Activated CD4-positive, alpha-beta T cell treated with anti-CD3 and anti-CD28 coated beads, Interleukin-10, Interleukin-2, amounts not matched to agents 100 ng/mL and 50 ng/mL, durations not matched to agents 16 hours and 8 hours (primary cell): ENCODE results near the gene CD244.
"Not testable (repeated sequence)": the region's sequence is repeated elsewhere in the genome, so short reads cannot be mapped to it uniquely, and the experiment has no call there.

ENCODE experiments used
- DNase-seq: peaks from one replicate; pipeline ENCODE4 v3.0.0-alpha.2; 2020

The CD244 gene

DNA sequence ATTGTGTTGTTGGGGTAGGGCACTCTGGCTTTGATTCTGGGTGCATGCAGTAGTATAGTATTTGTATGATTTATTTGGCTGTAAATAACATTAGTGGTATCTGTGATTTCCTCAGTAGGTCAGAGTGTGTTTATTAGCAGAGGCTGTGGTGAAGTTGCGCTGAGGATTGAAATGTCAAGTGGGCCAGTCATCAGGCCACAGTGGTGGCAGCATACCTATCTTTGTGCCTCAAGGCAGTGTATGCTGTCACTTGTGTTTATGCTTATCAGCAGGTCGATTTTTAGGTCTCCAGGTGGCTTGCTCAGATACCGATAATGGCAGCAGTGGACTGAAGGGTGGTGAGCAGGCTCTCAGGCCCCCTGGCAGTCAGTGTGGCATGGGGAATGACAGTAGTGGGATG lies 55.4 kb downstream of the CD244 start:
- DNase-seq, result no peak

DNA sequence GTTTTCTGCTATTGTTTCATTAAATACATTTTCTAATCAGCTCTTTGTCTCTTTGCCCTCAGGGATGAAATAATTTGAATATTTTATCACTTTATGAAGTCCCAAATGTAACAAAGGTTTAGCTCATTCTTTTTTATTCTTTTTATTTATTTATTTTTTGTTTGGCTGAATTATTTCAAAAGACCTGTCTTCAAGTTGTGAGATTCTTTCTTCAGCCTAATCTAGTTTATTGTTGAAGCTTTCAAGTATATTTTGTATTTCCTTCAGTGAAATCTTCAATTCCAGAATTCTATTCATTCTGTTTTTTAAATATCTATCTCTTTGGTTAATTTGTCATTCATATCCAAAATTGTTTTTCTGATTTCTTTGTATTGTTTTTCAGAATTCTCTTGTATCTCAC lies 55.9 kb downstream of the CD244 start:
- no peak for DNase-seq

DNA sequence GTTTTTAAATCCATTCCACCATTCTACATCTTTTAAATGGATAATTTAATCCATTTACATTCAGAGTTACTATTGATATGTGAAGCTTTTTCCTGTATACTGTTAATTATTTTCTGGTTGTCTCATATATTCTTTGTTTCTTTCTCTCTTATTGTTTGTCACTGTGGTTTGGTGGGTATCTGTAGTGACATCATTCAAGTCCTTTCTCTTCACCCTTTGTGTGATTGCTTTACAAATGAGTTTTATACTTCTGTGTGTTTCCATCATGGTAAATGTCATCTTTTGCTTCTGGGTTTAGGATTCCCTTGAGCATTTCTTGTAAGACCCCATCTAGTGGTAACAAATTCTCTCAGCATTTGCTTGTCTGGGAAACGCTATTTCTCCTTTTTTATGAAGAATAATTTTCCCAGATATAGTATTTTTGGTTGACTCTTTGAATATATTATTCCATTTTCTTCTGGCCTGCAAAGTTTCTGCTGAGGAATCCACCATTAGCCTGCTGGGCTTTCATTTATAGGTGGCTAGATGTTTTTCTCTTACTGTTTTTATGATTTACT lies 56.5 kb downstream of the CD244 start:
- DNase-seq, result peak; percentile 39

DNA sequence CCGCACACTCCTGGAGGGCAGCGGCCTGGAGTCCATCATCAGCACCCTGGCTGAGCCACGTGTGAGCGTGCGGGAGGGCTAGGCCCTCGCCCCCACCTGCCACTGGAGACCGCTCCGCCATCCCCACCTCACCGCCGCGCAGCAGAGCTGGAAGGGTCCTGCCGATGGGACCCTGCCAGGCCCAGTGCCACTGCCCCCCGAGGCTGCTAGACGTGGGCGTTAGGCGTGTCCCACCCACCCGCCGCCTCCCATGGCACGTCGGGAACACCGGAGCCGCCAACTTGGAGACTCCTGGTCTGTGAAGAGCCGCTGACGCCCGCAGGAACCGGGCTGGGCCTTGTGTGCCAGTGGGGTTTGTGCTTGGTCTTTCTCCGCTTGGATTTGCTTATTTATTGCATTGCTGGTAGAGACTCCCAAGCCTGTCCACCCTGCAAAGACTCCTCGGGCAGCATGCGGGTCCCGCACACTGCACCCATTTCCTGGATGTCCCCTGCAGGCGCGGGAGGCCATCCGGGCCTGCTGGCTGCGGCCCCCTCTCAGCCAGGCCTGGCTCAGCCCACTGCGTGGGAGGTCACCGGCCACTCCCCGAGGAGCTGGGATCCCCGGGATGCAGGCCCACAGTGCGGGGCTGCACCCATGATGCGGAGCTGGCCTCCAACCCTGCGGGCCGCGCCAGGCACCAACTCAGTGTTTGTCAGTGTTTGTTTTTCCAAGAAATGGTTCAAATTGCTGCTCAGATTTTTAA lies 60.7 kb downstream of the CD244 start:
- no peak for DNase-seq

DNA sequence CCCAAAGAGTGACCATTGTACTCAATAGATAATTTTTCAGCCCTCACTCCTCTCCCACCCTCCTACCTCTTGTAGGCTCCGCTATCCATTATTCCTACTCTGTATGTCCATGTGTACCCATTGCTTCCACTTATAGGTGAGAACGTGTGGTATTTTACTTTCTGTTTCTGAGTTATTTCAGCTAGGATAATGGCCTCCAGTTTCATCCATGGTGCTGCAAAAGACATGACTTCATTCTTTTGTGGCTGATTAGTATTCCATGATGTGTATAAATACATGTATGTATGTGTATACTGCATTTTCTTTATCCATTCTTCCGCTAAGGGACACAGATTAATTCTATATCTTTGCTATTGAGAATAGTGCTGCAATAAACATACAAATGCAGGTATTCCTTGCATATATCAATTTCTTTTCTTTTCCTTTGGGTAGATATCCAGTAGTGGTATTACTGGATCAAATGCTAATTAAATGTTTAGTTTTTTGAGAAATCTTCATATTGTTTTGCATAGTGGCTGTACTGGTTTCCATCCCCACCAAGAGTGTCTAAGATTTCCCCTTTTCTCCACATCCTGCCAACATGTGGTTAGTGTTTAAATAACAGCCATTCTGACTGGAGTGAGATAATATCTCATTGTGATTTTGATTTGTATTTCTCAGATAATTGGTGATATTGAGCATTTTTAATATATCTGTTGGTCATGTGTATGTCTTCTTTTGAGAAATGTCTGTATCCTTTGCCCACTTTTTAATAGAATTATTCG lies 61.9 kb downstream of the CD244 start:
- DNase-seq, result peak; percentile 67

DNA sequence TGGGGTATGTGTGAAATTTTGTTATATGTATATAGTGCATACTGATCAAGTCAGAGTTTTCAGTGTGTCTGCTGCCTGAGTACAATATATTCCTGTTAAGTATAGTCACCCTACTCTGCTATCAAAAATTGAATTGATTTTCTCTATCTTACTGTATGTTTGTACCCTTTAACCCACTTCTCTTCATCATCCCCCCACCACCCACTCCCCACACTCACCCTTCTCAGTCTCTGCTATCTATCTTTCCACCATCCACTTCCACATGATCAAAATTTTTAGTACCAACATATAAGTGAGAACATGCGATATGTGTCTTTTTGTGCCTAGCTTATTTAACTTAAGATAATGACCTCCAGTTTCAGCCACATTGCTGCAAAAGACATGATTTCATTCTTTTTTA lies 62.5 kb downstream of the CD244 start:
- no peak for DNase-seq

DNA sequence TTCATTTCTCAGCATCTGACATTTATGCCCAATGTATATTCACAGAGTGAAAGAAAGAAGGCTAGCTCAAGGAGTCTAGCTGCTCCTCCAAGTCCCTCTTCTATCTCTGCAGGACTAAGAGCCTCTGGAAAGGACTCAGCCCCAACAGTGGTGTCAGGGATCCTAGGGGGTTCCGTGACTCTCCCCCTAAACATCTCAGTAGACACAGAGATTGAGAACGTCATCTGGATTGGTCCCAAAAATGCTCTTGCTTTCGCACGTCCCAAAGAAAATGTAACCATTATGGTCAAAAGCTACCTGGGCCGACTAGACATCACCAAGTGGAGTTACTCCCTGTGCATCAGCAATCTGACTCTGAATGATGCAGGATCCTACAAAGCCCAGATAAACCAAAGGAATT lies 63.0 kb downstream of the CD244 start:
- no peak for DNase-seq

DNA sequence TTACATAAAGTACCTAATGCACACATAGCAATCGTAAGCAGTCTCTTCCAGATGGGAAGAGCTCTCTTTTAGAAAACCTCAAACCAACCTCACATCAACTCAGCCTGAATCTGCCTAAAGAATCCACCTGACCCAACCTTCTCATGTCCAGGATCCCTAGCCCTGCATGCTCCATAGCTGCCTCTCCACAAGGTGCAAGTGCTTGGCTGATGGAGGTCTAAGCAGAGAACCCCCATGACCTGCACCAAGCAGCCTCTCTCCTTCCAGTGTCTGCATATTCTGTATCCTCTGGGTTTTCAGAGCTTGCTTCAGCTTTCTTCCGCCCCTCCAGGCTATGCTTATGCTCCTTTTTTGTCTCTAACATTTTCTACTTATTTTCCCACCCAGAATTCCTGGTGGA lies 64.2 kb downstream of the CD244 start:
- no peak for DNase-seq

DNA sequence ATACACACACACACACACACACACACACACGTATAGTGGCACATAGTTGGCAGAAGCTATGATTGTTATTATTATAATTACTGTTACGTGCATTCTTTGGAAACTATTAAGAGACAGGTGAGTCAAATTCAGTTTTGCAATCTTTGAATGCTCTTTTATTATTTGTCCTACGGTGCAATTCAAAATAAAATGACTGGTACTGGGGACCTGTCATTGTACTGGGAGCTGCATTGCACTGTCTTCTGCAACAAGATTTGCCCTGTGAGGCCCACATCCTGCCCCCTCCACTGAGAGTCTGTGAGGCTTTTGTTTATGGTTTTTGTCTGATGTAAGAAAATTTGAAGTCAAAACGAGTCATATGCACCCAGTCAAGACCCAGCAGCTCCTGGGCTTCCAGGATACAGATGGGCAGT lies 64.8 kb downstream of the CD244 start:
- peak; percentile 85 for DNase-seq

DNA sequence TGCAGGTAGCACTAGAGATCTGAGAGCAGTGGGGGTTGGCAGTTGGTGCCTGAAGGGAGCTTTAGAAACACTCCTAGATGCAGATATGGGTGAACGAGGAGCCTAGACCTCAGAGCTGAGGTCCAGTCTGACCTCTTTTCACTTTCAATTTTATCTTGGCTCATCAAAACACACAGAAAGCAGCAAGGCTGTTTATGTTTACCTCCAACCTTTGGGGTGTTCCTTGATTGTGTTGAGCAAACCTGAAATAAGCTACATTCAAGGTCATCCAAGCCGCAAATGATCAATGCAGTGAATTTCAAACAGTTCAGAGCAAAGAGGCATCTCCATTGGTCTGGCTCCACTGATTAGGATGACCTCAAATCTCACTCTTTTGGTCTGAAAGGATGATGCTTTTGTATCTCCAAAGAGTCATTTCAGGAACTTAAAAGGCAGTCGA lies 65.4 kb downstream of the CD244 start:
- peak; percentile 68 for DNase-seq

DNA sequence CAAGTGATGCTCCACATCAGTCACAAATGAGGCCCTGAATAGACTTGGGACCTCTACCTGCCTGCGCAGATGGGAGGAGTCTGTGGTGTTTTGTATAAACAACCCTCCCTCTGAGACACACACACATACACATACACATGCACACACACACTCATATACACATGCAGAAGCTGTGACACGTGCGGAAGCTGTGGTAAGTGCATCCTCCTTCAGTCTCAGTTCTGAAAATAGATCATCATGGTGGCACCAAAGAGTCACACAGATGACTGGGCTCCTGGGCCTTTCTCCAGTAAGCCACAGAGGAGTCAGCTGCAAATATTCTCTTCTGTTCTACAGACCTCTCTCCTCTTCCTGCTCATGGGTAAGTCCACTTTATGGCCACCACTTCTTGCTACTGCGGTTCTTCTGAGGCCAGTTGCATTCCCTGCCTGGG lies 66.7 kb downstream of the CD244 start, which contains the start of gene LY9:
Gene LY9, plus strand, starts transcription at position 224 of the 433 bp plus-strand sequence. Its CDS starts 14 bp downstream, at position 238.
- DNase-seq, result peak; percentile 94

DNA sequence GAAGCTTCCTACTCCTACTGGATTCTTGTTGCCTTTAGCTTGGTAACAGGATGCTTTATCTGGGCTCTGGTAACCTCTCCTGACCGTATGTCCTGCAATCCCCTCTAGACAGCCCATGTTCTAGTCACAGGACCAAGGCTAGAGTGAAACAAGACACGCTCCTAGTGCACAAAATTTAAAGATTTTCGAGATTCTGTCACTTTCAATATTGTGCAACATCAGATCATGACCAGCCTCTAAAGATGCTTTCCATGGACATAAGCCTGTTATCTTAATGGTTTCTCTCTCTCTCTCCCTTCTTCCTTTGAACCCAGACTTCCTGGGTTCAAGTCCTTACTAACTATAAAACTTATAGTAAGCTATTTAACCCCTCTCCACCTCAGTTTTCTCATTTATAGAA lies 68.3 kb downstream of the CD244 start:
- no peak for DNase-seq

DNA sequence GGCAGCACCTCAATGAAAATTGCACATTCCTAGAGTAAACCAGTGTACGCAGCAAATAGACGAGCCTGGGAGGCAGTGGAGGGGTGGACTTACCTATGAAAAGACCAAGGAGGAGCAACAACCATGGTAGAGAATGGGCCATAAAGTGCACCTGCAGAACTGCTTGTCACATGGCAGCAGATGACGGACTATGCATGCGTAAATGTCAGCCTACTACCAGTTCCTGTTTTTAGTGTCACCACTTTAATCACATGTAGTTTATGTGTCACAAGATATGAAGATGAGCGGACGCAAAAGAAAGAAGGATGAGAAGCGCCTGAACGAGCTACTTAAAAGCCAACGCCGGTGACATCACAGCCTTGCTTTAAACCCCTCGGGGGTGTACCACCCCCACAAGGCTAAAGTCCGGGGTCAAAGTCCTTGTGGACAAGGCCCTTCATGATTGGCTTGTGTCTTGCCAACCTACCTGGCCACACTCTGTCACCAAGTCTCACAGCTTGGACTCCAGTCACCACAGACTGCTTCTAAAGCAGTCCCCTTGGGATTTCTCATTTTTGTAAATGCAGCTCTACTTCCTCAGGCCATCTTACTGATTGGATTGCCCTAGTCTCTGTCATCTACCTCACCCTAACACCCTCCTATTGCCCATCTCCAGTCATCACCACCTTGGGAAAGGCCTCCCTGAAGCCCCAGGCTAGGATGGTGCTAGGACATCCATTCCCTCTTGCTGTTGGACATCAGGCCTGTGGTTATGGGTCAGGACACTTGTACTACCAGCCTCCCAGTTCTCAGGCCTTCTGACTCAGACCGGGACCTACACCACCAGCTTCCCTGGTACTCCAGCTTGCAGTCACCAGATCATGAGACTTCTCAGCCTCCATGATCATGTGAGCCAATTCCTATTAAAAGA lies 72.7 kb downstream of the CD244 start:
- DNase-seq, result no peak

DNA sequence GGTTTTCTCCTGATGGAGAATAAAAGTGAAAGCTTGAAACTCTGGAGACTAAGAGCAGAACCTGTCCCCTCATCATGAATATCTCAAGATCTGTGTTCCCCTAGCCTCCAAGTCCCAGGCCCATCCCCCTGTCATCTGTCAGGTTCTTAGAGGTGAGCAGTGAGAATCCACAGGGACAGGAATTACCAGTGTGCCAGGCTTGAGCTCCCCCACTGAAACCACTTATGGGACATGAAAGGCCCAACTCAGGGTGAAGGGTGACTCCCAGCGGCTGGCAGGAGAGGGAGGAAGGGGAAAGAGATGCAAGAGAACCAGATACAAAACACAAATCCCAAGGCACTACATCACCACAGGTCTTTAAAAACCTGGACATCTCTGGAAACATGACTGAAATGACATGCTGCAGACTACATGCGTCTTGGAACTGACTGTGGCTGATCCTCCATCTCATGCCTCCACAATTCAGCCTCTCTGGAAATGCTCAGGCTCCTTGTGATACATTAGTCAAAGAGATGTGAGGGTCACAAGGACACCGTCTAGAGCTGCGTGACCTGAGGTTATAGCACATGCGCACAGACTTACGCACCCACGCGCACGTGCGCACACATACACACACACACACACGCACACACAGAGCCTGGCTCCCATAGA lies 73.5 kb downstream of the CD244 start:
- DNase-seq, result no peak

DNA sequence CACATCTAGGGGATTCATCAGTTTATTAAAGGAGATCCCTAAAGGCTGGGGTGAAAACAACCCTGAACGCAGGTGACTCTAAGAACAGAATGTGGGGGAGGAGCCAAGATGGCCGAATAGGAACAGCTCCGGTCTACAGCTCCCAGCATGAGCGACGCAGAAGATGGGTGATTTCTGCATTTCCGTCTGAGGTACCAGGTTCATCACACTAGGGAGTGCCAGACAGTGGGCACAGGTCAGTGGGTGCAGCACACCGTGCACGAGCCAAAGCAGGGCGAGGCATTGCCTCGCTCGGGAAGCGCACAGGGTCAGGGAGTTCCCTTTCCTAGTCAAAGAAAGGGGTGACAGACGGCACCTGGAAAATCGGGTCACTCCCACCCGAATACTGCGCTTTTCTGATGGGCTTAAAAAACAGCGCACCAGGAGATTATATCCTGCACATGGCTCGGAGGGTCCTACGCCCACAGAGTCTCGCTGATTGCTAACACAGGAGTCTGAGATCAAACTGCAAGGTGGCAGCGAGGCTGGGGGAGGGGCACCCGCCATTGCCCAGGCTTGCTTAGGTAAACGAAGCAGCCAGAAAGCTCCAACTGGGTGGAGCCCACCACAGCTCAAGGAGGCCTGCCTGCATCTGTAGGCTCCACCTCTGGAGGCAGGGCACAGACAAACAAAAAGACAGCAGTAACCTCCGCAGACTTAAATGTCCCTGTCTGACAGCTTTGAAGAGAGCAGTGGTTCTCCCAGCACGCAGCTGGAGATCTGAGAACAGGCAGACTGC lies 79.5 kb downstream of the CD244 start:
- DNase-seq, result not testable (repeated sequence)

DNA sequence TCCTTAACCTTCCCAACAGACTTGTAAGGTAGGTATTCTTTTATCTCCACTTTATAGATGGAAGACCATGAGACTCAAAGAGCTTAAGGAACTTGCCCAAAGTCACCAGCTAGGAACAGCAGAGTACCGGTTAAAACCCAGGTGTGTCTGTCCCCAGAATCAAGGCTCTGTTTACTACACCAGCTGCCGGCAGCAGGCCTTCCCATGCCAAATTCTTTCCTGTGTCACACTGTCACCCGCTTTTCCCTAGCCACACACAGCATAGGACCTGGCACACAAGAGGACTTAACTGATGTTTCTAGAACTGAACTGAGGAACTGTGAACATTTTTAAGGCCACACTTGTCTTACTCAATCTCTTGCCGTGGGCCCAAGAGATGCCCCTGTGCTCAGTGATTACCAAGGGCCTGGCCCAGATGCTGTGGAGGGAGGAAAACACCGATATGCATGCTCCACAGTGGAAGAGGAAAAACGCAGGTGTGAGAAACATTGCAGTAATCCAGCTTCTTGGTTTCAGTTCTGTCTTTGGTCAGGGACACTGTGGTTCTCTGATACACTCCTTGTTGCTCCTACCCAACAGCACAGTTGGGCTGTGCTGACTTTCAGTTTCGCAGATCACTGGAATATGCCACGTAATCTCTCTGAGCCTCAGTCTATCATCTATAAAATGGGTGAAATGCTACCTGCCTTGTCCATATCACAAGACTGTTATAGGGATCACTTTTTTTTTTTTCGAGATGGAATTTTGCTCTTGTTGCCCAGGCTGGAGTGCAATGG lies 80.6 kb downstream of the CD244 start:
- peak; percentile 87 for DNase-seq

DNA sequence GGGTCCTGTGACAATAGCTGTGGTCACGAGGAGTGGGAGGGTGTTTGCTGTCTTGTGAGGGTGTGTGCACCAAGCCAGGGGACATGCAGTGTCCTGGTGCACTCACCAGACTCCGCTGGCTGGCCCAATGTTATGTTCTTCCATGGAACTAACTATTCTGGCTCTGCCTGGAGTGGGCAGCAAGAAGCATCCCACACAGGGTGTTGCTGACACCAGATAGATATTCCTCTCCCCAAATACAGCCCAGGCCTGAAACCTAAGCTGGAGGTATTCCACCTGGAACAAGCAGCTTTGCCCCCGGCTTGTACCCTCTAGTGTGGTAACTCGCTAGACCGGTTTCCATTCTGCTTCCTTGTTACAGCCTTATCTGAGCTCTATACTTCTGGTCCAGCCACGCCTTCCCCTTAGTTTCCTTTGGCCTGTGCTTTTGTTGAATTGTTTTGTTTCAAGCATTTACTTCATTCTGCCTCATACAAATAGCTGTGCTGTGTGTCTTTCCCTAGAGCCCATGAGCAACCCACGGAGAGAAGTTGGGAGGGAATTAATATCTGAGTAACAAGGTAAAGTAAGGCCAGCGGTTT lies 81.4 kb downstream of the CD244 start:
- DNase-seq, result no peak

DNA sequence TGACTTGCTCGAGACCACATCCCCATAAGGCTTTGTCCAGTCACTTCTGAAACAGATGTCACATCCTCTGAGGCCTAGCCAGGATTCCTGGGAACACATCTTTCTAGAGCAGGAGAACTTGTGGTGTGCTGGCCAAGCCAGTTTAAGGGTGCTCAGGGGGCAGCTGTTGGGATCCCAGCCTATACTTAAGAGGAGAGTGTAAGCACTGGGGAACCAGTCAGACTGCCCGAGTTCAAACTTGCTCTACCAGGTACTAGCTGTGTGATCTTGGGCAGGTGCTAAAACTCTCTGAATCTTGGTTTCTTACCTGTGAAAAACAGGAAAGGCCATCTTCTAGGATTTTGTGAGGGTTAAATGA lies 82.3 kb downstream of the CD244 start:
- DNase-seq, result no peak
